ENCODE measurements around the gene TP63. TPM values are rescaled to one million over a fixed set of nuclear protein-coding genes. Genes with fewer than 3 reads are reported as not detected.

The TP63 gene
- total RNA-seq, 1 donor from 2014 or later = 1.1 TPM

DNA sequence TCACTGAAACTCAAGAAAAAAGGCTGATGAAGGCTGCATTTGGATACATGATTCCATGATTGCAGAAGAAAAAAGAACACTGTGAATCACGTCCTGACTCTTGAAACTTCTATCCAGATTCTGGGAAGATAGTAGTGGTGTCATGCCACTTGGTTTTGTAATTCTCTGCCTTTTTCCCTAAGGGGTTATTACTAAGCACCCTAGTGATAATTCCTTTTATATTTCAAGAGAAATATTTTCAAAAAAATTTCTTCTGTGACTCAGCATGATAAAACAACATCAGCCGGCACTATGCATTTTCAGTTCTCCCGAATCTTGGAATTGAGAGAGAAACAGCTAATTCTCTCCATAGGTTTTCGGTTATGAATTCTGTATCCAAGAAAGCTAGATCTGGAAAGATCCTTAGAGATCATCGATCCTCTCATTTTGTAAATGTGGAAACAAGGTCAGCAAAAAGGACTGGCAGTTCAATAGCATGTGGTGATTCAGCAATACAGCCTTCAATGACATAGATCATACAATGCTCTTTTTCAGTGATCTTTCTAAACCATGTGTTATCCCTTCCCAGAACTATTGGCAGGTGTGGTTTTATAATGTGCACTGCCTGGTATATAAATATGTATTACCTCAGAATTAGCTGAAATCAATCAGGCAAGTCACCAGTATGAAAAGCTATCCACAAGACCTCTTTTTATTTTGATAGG, 42.6 kb upstream of the TP63 start:
- no peaks in the 10 kb centered on the region for H3K36me3 ChIP-seq (ENCODE audit: insufficient read depth, low read length)
- H3K9me3 ChIP-seq (ENCODE audit: insufficient read depth, low read depth, low read length) = no peaks in the 10 kb centered on the region
- H3K4me2 ChIP-seq (ENCODE audit: low read length) = peak overlapping the region; percentile 54
- no peaks in the 10 kb centered on the region for H3K79me2 ChIP-seq (ENCODE audit: insufficient read depth, low read length)
- no peak for TF ChIP-seq EZH2 (IDR thresholded peaks at IDR 0.05; ENCODE audit: insufficient read depth, low read length)
- TF ChIP-seq, protein P1, sequence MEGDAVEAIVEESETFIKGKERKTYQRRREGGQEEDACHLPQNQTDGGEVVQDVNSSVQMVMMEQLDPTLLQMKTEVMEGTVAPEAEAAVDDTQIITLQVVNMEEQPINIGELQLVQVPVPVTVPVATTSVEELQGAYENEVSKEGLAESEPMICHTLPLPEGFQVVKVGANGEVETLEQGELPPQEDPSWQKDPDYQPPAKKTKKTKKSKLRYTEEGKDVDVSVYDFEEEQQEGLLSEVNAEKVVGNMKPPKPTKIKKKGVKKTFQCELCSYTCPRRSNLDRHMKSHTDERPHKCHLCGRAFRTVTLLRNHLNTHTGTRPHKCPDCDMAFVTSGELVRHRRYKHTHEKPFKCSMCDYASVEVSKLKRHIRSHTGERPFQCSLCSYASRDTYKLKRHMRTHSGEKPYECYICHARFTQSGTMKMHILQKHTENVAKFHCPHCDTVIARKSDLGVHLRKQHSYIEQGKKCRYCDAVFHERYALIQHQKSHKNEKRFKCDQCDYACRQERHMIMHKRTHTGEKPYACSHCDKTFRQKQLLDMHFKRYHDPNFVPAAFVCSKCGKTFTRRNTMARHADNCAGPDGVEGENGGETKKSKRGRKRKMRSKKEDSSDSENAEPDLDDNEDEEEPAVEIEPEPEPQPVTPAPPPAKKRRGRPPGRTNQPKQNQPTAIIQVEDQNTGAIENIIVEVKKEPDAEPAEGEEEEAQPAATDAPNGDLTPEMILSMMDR (IDR thresholded peaks at IDR 0.05; ENCODE audit: insufficient read depth, low read depth, low read length) = no peak
- DNase-seq (ENCODE audit: low read depth) (peak; percentile 54), FAIRE-seq (peak; percentile 43)
- H3K4me3 ChIP-seq (ENCODE audit: insufficient read depth, low read depth, low read length) = no peak overlapping the region
- no peaks in the 10 kb centered on the region for H3K27me3 ChIP-seq (ENCODE audit: insufficient read depth, low read length)
- no peak overlapping the region for H3K9ac ChIP-seq (ENCODE audit: low read length)
- H3K4me3 Mint-ChIP-seq (ENCODE audit: unreplicated experiment) = no peak overlapping the region
- H3K36me3 Mint-ChIP-seq (ENCODE audit: low read depth, unreplicated experiment) = no peaks in the 10 kb centered on the region
- H3K27ac Mint-ChIP-seq (ENCODE audit: unreplicated experiment) = no peak overlapping the region
- H3K4me1 Mint-ChIP-seq (ENCODE audit: low read depth, unreplicated experiment) = peaks cover 6% of the 10 kb centered on the region
- H2AFZ ChIP-seq (ENCODE audit: low read depth, low read length) = no peak overlapping the region
- H3K9me3 Mint-ChIP-seq (ENCODE audit: unreplicated experiment) = no peaks in the 10 kb centered on the region
- H4K20me1 ChIP-seq (ENCODE audit: insufficient read depth, low read length) = no peaks in the 10 kb centered on the region
- peak overlapping the region; percentile 25 for H3K27ac ChIP-seq (ENCODE audit: low read depth, low read length)
- H3K27me3 Mint-ChIP-seq (ENCODE audit: low read depth, unreplicated experiment) = no peaks in the 10 kb centered on the region
- H3K4me1 ChIP-seq (ENCODE audit: insufficient read depth, low read length) = peaks cover 5% of the 10 kb centered on the region

DNA sequence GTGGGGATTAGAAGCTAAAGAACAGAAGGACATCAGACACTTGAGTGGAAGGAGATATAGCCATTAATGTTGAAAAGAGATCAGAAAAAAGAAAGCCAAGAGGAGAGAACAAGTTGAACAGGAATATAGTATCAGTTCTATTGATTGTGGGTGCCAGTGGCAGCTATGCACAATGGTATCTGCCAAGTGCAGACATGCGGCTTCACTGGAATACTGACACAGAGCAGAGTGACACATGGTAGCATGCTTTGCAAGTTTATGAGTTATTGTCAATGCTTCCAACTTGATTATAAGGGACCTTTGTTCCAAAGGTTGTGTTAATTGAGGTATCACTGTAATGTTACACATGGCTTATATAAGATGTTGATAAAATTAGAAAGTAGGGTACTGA, 42.0 kb upstream of the TP63 start:
- Mint-ChIP-seq H3K4me3 (ENCODE audit: unreplicated experiment) (no peak overlapping the region), H3K27ac (ENCODE audit: unreplicated experiment) (no peak overlapping the region), H3K4me1 (ENCODE audit: low read depth, unreplicated experiment) (peaks cover 6% of the 10 kb centered on the region), H3K9me3 (ENCODE audit: unreplicated experiment) (no peaks in the 10 kb centered on the region), H3K27me3 (ENCODE audit: low read depth, unreplicated experiment) (no peaks in the 10 kb centered on the region), H3K36me3 (ENCODE audit: low read depth, unreplicated experiment) (no peaks in the 10 kb centered on the region)
- Histone ChIP-seq H2AFZ (ENCODE audit: low read depth, low read length) (no peak overlapping the region), H3K79me2 (ENCODE audit: insufficient read depth, low read length) (no peaks in the 10 kb centered on the region), H4K20me1 (ENCODE audit: insufficient read depth, low read length) (no peaks in the 10 kb centered on the region), H3K4me2 (ENCODE audit: low read length) (no peak overlapping the region), H3K4me1 (ENCODE audit: insufficient read depth, low read length) (peaks cover 5% of the 10 kb centered on the region), H3K9ac (ENCODE audit: low read length) (no peak overlapping the region), H3K36me3 (ENCODE audit: insufficient read depth, low read length) (no peaks in the 10 kb centered on the region), H3K9me3 (ENCODE audit: insufficient read depth, low read depth, low read length) (no peaks in the 10 kb centered on the region), H3K27me3 (ENCODE audit: insufficient read depth, low read length) (no peaks in the 10 kb centered on the region), H3K27ac (ENCODE audit: low read depth, low read length) (no peak overlapping the region), H3K4me3 (ENCODE audit: insufficient read depth, low read depth, low read length) (no peak overlapping the region)
- FAIRE-seq = no peak
- TF ChIP-seq, protein P1 (IDR thresholded peaks at IDR 0.05; ENCODE audit: insufficient read depth, low read depth, low read length) = no peak
- no peak for TF ChIP-seq EZH2 (IDR thresholded peaks at IDR 0.05; ENCODE audit: insufficient read depth, low read length)
- no peak for DNase-seq (ENCODE audit: low read depth)

DNA sequence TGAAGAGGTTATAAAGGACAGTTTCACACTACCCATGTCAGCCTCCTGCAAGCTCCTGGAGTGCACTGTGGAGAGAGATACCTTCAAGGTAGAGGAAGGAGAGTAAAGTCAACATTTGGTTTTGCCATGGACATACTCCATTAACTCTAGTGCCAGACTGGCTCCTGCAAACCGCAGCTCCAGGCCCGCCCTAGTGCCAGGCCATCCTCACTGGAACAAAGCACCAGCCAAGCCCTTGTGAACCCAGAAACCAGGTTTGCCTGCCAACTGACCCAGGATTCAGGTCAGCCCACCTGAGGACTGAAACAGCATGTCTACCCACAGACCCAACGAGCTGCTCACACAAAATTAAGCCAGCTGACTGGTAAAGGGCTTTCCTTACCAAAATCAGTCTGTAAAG, 41.0 kb upstream of the TP63 start:
- H3K36me3 Mint-ChIP-seq (ENCODE audit: low read depth, unreplicated experiment) = no peaks in the 10 kb centered on the region
- peaks cover 5% of the 10 kb centered on the region for H3K4me1 ChIP-seq (ENCODE audit: insufficient read depth, low read length)
- FAIRE-seq = no peak
- H3K4me1 Mint-ChIP-seq (ENCODE audit: low read depth, unreplicated experiment) = peaks cover 6% of the 10 kb centered on the region
- no peak for DNase-seq (ENCODE audit: low read depth)
- H3K36me3 ChIP-seq (ENCODE audit: insufficient read depth, low read length) = no peaks in the 10 kb centered on the region
- no peak overlapping the region for H3K4me3 ChIP-seq (ENCODE audit: insufficient read depth, low read depth, low read length)
- no peak overlapping the region for H3K9ac ChIP-seq (ENCODE audit: low read length)
- no peaks in the 10 kb centered on the region for H3K27me3 Mint-ChIP-seq (ENCODE audit: low read depth, unreplicated experiment)
- TF ChIP-seq EZH2 (IDR thresholded peaks at IDR 0.05; ENCODE audit: insufficient read depth, low read length) = no peak
- no peaks in the 10 kb centered on the region for H3K9me3 Mint-ChIP-seq (ENCODE audit: unreplicated experiment)
- no peaks in the 10 kb centered on the region for H4K20me1 ChIP-seq (ENCODE audit: insufficient read depth, low read length)
- H3K27ac ChIP-seq (ENCODE audit: low read depth, low read length) = no peak overlapping the region
- no peak overlapping the region for H3K4me3 Mint-ChIP-seq (ENCODE audit: unreplicated experiment)
- no peak overlapping the region for H3K4me2 ChIP-seq (ENCODE audit: low read length)
- H3K79me2 ChIP-seq (ENCODE audit: insufficient read depth, low read length) = no peaks in the 10 kb centered on the region
- no peak overlapping the region for H3K27ac Mint-ChIP-seq (ENCODE audit: unreplicated experiment)
- H2AFZ ChIP-seq (ENCODE audit: low read depth, low read length) = no peak overlapping the region
- no peaks in the 10 kb centered on the region for H3K27me3 ChIP-seq (ENCODE audit: insufficient read depth, low read length)
- H3K9me3 ChIP-seq (ENCODE audit: insufficient read depth, low read depth, low read length) = no peaks in the 10 kb centered on the region

Measured in astrocyte (in vitro differentiated cells and primary cell).